ENCODE results near the gene TRMT2B.
"Not testable (repeated sequence)": the region's sequence is repeated elsewhere in the genome, so short reads cannot be mapped to it uniquely, and the experiment has no call there.

The TRMT2B gene

GRCh38 chrX:101057093-101057714 is 5.3 kb upstream of the TRMT2B start:
- Histone ChIP-seq H3K4me1 (ENCODE audit: insufficient read depth, low read length, poor library complexity, severe bottlenecking) (peaks cover 2% of the 10 kb centered on the region), H3K9me2 (replicated peaks; ENCODE audit: low read depth, low read length) (no peaks in the 10 kb centered on the region), H2AFZ (ENCODE audit: low read length) (peak overlapping the region; percentile 19; the same call in 1 of the 2 replicates), H3K27me3 (ENCODE audit: insufficient read depth, low read length, poor library complexity, severe bottlenecking) (no peaks in the 10 kb centered on the region), H3F3A (ENCODE audit: low read depth) (no peaks in the 10 kb centered on the region; the same call in 1 of the 2 replicates), H3K79me2 (ENCODE audit: insufficient read depth, low read length) (no peaks in the 10 kb centered on the region), H3K9ac (ENCODE audit: low read depth, low read length, poor library complexity, severe bottlenecking) (no peak overlapping the region), H3K4me2 (ENCODE audit: low read depth, low read length, poor library complexity, severe bottlenecking) (no peak overlapping the region), H3K36me3 (ENCODE audit: insufficient read depth, low read length) (no peaks in the 10 kb centered on the region), H4K20me1 (ENCODE audit: insufficient read depth, low read length, poor library complexity, severe bottlenecking) (no peaks in the 10 kb centered on the region), H3K4me3 (ENCODE audit: low read length, poor library complexity, severe bottlenecking) (no peak overlapping the region), H3K9me3 (ENCODE audit: insufficient read depth, low read depth, low read length) (no peaks in the 10 kb centered on the region)
- TF ChIP-seq CTCF (conservative IDR thresholded peaks at IDR 0.05; ENCODE audit: low read length) (no peak), EZH2phosphoT487 (IDR thresholded peaks at IDR 0.05; ENCODE audit: borderline replicate concordance) (no peak)

- H3K4me3 ChIP-seq (ENCODE audit: low read length, poor library complexity, severe bottlenecking); H3K9ac ChIP-seq (ENCODE audit: low read depth, low read length, poor library complexity, severe bottlenecking); H3K9me3 ChIP-seq (ENCODE audit: insufficient read depth, low read depth, low read length); H3K36me3 ChIP-seq (ENCODE audit: insufficient read depth, low read length); H3K27me3 ChIP-seq (ENCODE audit: insufficient read depth, low read length, poor library complexity, severe bottlenecking); H3K9me2 ChIP-seq (replicated peaks; ENCODE audit: low read depth, low read length); H3K4me1 ChIP-seq (ENCODE audit: insufficient read depth, low read length, poor library complexity, severe bottlenecking); H3F3A ChIP-seq (ENCODE audit: low read depth); H3K4me2 ChIP-seq (ENCODE audit: low read depth, low read length, poor library complexity, severe bottlenecking); H3K79me2 ChIP-seq (ENCODE audit: insufficient read depth, low read length); H4K20me1 ChIP-seq (ENCODE audit: insufficient read depth, low read length, poor library complexity, severe bottlenecking): not testable (repeated sequence)
- H2AFZ ChIP-seq (ENCODE audit: low read length), result 0 out of 2 replicates have a peak overlapping the region, but pooled peaks have one; percentile 19
These were observed 4.6 kb upstream of the TRMT2B start for GRCh38 chrX:101056551-101056950.

- peak overlapping the region; percentile 98 for H2AFZ ChIP-seq (ENCODE audit: low read length)
- peak overlapping the region; percentile 84 for H3K4me2 ChIP-seq (ENCODE audit: low read depth, low read length, poor library complexity, severe bottlenecking)
- no peaks in the 10 kb centered on the region for H3K9me3 ChIP-seq (ENCODE audit: insufficient read depth, low read depth, low read length)
- peak overlapping the region; percentile 99 for H3K4me3 ChIP-seq (ENCODE audit: low read length, poor library complexity, severe bottlenecking)
- no peaks in the 10 kb centered on the region for H4K20me1 ChIP-seq (ENCODE audit: insufficient read depth, low read length, poor library complexity, severe bottlenecking)
- peaks cover 14% of the 10 kb centered on the region; the same call in 1 of the 2 replicates for H3K79me2 ChIP-seq (ENCODE audit: insufficient read depth, low read length)
- H3K36me3 ChIP-seq (ENCODE audit: insufficient read depth, low read length), result no peaks in the 10 kb centered on the region
- H3K4me1 ChIP-seq (ENCODE audit: insufficient read depth, low read length, poor library complexity, severe bottlenecking), result peaks cover 4% of the 10 kb centered on the region
- TF ChIP-seq CTCF (conservative IDR thresholded peaks at IDR 0.05; ENCODE audit: low read length) (no peak), EZH2phosphoT487 (IDR thresholded peaks at IDR 0.05; ENCODE audit: borderline replicate concordance) (no peak)
- peak overlapping the region; percentile 95 for H3K9ac ChIP-seq (ENCODE audit: low read depth, low read length, poor library complexity, severe bottlenecking)
- no peaks in the 10 kb centered on the region; the same call in 1 of the 2 replicates for H3F3A ChIP-seq (ENCODE audit: low read depth)
- H3K9me2 ChIP-seq (replicated peaks; ENCODE audit: low read depth, low read length), result no peaks in the 10 kb centered on the region
- H3K27me3 ChIP-seq (ENCODE audit: insufficient read depth, low read length, poor library complexity, severe bottlenecking), result no peaks in the 10 kb centered on the region
These were observed 760 bp downstream of the TRMT2B start for GRCh38 chrX:101051153-101051548.

GRCh38 chrX:101040197-101040596 is 11.7 kb downstream of the TRMT2B start:
- Histone ChIP-seq H3K27me3 (ENCODE audit: insufficient read depth, low read length, poor library complexity, severe bottlenecking) (no peaks in the 10 kb centered on the region), H4K20me1 (ENCODE audit: insufficient read depth, low read length, poor library complexity, severe bottlenecking) (no peaks in the 10 kb centered on the region)

More at GRCh38 chrX:101040197-101040596, 11.7 kb downstream of the TRMT2B start:
- no peak for TF ChIP-seq EZH2phosphoT487 (IDR thresholded peaks at IDR 0.05; ENCODE audit: borderline replicate concordance)
- Histone ChIP-seq H3K9ac (ENCODE audit: low read depth, low read length, poor library complexity, severe bottlenecking) (no peak overlapping the region), H3K4me2 (ENCODE audit: low read depth, low read length, poor library complexity, severe bottlenecking) (no peak overlapping the region), H3K4me1 (ENCODE audit: insufficient read depth, low read length, poor library complexity, severe bottlenecking) (no peaks in the 10 kb centered on the region), H3K4me3 (ENCODE audit: low read length, poor library complexity, severe bottlenecking) (no peak overlapping the region), H3F3A (ENCODE audit: low read depth) (no peaks in the 10 kb centered on the region), H3K9me3 (ENCODE audit: insufficient read depth, low read depth, low read length) (no peaks in the 10 kb centered on the region), H2AFZ (ENCODE audit: low read length) (no peak overlapping the region), H3K9me2 (replicated peaks; ENCODE audit: low read depth, low read length) (no peaks in the 10 kb centered on the region), H3K79me2 (ENCODE audit: insufficient read depth, low read length) (no peaks in the 10 kb centered on the region), H3K36me3 (ENCODE audit: insufficient read depth, low read length) (no peaks in the 10 kb centered on the region; the same call in 1 of the 2 replicates)

Measured in Loucy (cell line).